ENCODE measurements around the gene HMCN1.
"Not testable (repeated sequence)": the region's sequence is repeated elsewhere in the genome, so short reads cannot be mapped to it uniquely, and the experiment has no call there.

The HMCN1 gene

GRCh38 chr1:186165303-186165702, 431.1 kb downstream of the HMCN1 start:
- no peak overlapping the region for H3K27ac ChIP-seq
- TF ChIP-seq CTCF (conservative IDR thresholded peaks at IDR 0.05) (no peak), ZFX (IDR thresholded peaks at IDR 0.05) (no peak)

GRCh38 chr1:186167096-186167668, 433.0 kb downstream of the HMCN1 start:
- no peak overlapping the region for H3K27ac ChIP-seq
- TF ChIP-seq CTCF (conservative IDR thresholded peaks at IDR 0.05), result no peak
- no peak for TF ChIP-seq ZFX (IDR thresholded peaks at IDR 0.05)

GRCh38 chr1:186175588-186175987, 441.4 kb downstream of the HMCN1 start:
- H3K27ac ChIP-seq, result no peak overlapping the region
- no peak for TF ChIP-seq CTCF (conservative IDR thresholded peaks at IDR 0.05)
- no peak for TF ChIP-seq ZFX (IDR thresholded peaks at IDR 0.05)

GRCh38 chr1:186178426-186179043, 444.3 kb downstream of the HMCN1 start:
- H3K27ac ChIP-seq, result no peak overlapping the region

GRCh38 chr1:186179231-186179630, 445.0 kb downstream of the HMCN1 start:
- H3K27ac ChIP-seq, result no peak overlapping the region
- TF ChIP-seq ZFX (IDR thresholded peaks at IDR 0.05) (no peak), CTCF (conservative IDR thresholded peaks at IDR 0.05) (no peak)

More at GRCh38 chr1:186178426-186179043, 444.3 kb downstream of the HMCN1 start:
- TF ChIP-seq CTCF (conservative IDR thresholded peaks at IDR 0.05), result no peak
- TF ChIP-seq ZFX (IDR thresholded peaks at IDR 0.05), result no peak

GRCh38 chr1:186183219-186183618, 449.0 kb downstream of the HMCN1 start:
- TF ChIP-seq ZFX (IDR thresholded peaks at IDR 0.05) (no peak), CTCF (conservative IDR thresholded peaks at IDR 0.05) (no peak)
- H3K27ac ChIP-seq, result no peak overlapping the region

- H3K27ac ChIP-seq, result no peak overlapping the region
- TF ChIP-seq ZFX (IDR thresholded peaks at IDR 0.05) (no peak), CTCF (conservative IDR thresholded peaks at IDR 0.05) (no peak)
Observed at GRCh38 chr1:186183970-186184628, 449.9 kb downstream of the HMCN1 start.

- H3K27ac ChIP-seq, result not testable (repeated sequence)
Observed at GRCh38 chr1:186186251-186186650, 452.1 kb downstream of the HMCN1 start.

Measured in C4-2B (cell line).